Measurements from ENCODE around the gene RPS23. TPM values are rescaled to one million over a fixed set of nuclear protein-coding genes. Genes with fewer than 3 reads are reported as not detected.

The RPS23 gene
- total and polyA plus RNA-seq, 4 donors, result 1,344 to 3,154 (median 1,636) TPM

DNA sequence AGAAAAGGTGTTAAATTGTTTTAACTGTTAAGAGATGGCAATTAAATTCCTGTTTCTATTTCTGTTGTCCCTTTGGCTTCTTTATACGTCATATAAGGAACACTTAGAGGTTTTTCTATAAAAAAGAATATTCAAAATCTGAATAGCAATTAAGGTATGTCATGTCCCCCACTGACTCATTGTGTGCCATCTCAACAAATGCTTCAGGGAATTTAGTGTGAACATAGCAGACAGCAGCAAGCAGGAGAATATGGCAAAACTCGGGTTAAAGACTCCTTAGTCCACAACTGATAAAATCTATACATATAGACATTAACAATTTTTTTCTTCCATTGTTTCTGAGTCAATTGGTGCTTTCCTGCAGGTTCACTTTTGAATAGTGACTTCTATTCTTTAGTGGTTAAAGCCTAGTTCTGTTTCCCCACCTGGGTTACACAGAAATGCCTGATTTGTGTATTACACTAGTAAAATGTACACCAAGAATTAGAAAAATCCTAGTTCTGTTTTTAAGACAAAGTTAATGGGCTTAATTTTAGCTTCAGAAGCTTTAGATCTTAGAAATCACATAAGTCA lies 17.9 kb upstream of the RPS23 start:
- no peaks in the 10 kb centered on the region for H3K9me3 ChIP-seq (ENCODE audit: control insufficient read depth, insufficient read depth, low read length)
- WGBS (ENCODE audit: insufficient coverage), result no CpG with 5 or more reads among the region's 2 CpGs
- no peak overlapping the region for H3K4me3 ChIP-seq (ENCODE audit: low read depth, low read length)
- no peak for DNase-seq (ENCODE audit: low read depth in 4 of 6, low spot score in 6 of 6)
- no peak overlapping the region for H3K27ac ChIP-seq (ENCODE audit: low read depth, low read length)
- H3K27me3 ChIP-seq (ENCODE audit: control insufficient read depth, insufficient read depth, low read length), result no peaks in the 10 kb centered on the region
- H3K4me1 ChIP-seq (ENCODE audit: control insufficient read depth, insufficient read depth, low read length), result peaks cover 3% of the 10 kb centered on the region
- H3K36me3 ChIP-seq (ENCODE audit: control insufficient read depth, insufficient read depth, low read length), result no peaks in the 10 kb centered on the region

DNA sequence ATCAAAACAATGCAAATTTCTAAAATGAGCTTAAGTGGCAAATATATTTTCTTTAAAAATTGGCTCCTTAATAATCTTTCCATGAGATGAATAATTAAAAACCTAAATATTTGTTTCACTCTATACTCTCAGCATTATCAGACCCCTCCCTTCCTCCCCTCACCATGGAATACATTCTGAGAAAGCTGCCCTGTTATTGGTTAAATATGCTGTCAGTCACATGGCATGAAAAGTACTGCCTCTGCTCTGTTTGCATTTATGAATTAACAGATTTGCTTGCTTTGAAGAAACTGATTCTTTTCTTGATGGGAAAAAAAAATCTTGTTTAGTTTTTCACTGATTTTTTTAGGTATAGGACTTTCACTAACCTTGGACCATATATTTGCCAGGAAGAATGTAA lies 17.0 kb upstream of the RPS23 start:
- Histone ChIP-seq H3K4me1 (ENCODE audit: control insufficient read depth, insufficient read depth, low read length) (peaks cover 3% of the 10 kb centered on the region), H3K36me3 (ENCODE audit: control insufficient read depth, insufficient read depth, low read length) (no peaks in the 10 kb centered on the region), H3K27me3 (ENCODE audit: control insufficient read depth, insufficient read depth, low read length) (no peaks in the 10 kb centered on the region), H3K9me3 (ENCODE audit: control insufficient read depth, insufficient read depth, low read length) (no peaks in the 10 kb centered on the region), H3K4me3 (ENCODE audit: low read depth, low read length) (no peak overlapping the region), H3K27ac (ENCODE audit: low read depth, low read length) (no peak overlapping the region)
- peak in 2 of 6 donors; percentile 35 to 47 for DNase-seq (ENCODE audit: low read depth in 4 of 6, low spot score in 6 of 6)

DNA sequence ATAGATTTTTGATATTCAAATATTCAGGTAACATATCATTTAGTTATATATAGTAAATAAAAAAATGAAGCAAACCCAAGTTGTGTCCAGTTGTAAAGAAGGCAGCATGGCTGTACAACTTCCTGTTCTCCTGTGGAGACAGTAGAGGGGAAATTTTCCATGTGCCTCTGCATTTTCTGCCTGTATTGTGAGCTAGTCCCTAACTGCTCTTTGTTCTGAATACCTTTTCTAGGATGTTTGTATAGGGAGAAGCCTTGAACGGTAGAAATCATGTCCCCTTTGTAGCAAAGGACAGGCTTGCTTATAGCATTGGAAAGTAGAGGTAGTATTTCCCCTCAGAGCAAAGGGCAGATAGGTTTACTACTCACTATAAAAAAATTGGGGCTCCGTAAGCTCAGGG lies 13.3 kb upstream of the RPS23 start:
- Histone ChIP-seq H3K4me1 (ENCODE audit: control insufficient read depth, insufficient read depth, low read length) (peaks cover 3% of the 10 kb centered on the region), H3K9me3 (ENCODE audit: control insufficient read depth, insufficient read depth, low read length) (no peaks in the 10 kb centered on the region), H3K27ac (ENCODE audit: low read depth, low read length) (no peak overlapping the region), H3K27me3 (ENCODE audit: control insufficient read depth, insufficient read depth, low read length) (no peaks in the 10 kb centered on the region), H3K36me3 (ENCODE audit: control insufficient read depth, insufficient read depth, low read length) (no peaks in the 10 kb centered on the region), H3K4me3 (ENCODE audit: low read depth, low read length) (no peak overlapping the region)
- WGBS (ENCODE audit: insufficient coverage), result 100% methylated on average over 1 of the region's 2 CpGs
- DNase-seq (ENCODE audit: low read depth in 4 of 6, low spot score in 6 of 6), result no peak

DNA sequence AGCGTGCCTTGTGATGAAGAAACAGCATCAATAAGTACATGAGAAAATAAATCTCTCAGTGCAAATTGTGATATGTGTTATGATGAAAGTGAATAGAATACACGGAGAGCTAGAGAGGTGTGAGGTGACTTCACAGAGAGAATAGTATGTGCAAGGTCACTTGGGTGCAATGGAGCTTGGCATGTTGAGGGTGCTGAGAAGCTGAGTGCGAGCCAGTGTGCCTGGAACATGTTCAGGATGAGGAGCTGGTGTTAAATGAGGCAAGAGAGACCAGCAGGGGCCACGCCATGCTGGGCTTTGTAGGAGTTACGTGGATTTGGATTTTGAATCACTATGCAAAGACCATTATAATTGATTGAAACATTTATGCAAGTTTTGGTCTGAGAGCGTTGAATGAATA lies 12.8 kb upstream of the RPS23 start:
- Histone ChIP-seq H3K27ac (ENCODE audit: low read depth, low read length) (no peak overlapping the region), H3K9me3 (ENCODE audit: control insufficient read depth, insufficient read depth, low read length) (no peaks in the 10 kb centered on the region), H3K4me1 (ENCODE audit: control insufficient read depth, insufficient read depth, low read length) (peaks cover 3% of the 10 kb centered on the region), H3K4me3 (ENCODE audit: low read depth, low read length) (no peak overlapping the region), H3K27me3 (ENCODE audit: control insufficient read depth, insufficient read depth, low read length) (no peaks in the 10 kb centered on the region), H3K36me3 (ENCODE audit: control insufficient read depth, insufficient read depth, low read length) (no peaks in the 10 kb centered on the region)
- WGBS (ENCODE audit: insufficient coverage), result 67% methylated on average over 1 of the region's 6 CpGs
- no peak for DNase-seq (ENCODE audit: low read depth in 4 of 6, low spot score in 6 of 6)

DNA sequence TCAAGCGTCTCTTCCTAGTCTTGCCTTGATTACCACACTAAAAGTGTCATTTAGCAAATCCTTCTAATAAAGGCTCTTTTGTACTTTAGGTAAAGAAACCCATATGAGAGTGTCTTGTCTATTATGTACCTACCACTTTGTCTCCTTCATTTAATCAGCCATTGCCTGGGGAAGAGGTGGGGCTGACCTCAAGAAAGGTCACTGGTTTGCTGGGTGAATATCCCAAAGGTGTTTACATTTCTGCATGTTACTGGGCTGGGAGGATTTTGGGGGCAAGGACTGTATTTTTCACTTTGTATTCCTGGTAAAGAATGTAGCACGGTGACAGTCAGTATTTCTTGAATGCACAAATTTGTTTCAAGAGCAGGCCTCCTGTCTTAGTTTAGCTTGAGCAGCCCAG lies 11.9 kb upstream of the RPS23 start:
- DNase-seq (ENCODE audit: low read depth in 4 of 6, low spot score in 6 of 6), result no peak
- no peak overlapping the region for H3K27ac ChIP-seq (ENCODE audit: low read depth, low read length)

DNA sequence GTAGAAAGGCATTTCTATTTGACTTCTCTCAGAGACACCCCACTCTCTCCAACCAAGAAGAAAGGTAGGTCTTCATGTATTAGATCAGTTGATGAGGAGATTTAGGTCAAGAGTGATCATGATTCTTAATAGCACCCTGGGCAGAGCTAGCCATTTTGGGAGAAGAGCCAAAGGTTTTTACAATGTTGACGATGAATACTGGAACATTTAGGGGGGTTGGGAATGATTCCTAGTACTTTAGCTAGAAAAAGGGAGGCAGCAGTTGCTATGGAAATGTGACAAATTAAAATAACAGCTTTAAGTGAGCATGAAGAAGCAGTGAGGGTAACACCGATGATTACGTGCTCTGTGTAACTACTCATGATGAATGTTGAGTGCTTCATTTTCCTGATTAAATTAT lies 9.5 kb upstream of the RPS23 start:
- Histone ChIP-seq H3K36me3 (ENCODE audit: control insufficient read depth, insufficient read depth, low read length) (no peaks in the 10 kb centered on the region), H3K4me3 (ENCODE audit: low read depth, low read length) (no peak overlapping the region), H3K4me1 (ENCODE audit: control insufficient read depth, insufficient read depth, low read length) (no peaks in the 10 kb centered on the region), H3K27me3 (ENCODE audit: control insufficient read depth, insufficient read depth, low read length) (no peaks in the 10 kb centered on the region), H3K27ac (ENCODE audit: low read depth, low read length) (no peak overlapping the region), H3K9me3 (ENCODE audit: control insufficient read depth, insufficient read depth, low read length) (no peaks in the 10 kb centered on the region)
- 20% methylated on average over 1 of the region's 3 CpGs for WGBS (ENCODE audit: insufficient coverage)
- peak in 2 of 6 donors; percentile 23 to 26 for DNase-seq (ENCODE audit: low read depth in 4 of 6, low spot score in 6 of 6)

More for the DNA sequence above, 11.9 kb upstream of the RPS23 start:
- 57% methylated on average over 1 of the region's 2 CpGs for WGBS (ENCODE audit: insufficient coverage)
- no peaks in the 10 kb centered on the region for H3K36me3 ChIP-seq (ENCODE audit: control insufficient read depth, insufficient read depth, low read length)
- H3K9me3 ChIP-seq (ENCODE audit: control insufficient read depth, insufficient read depth, low read length), result no peaks in the 10 kb centered on the region
- H3K27me3 ChIP-seq (ENCODE audit: control insufficient read depth, insufficient read depth, low read length), result no peaks in the 10 kb centered on the region
- peaks cover 3% of the 10 kb centered on the region for H3K4me1 ChIP-seq (ENCODE audit: control insufficient read depth, insufficient read depth, low read length)
- H3K4me3 ChIP-seq (ENCODE audit: low read depth, low read length), result no peak overlapping the region

DNA sequence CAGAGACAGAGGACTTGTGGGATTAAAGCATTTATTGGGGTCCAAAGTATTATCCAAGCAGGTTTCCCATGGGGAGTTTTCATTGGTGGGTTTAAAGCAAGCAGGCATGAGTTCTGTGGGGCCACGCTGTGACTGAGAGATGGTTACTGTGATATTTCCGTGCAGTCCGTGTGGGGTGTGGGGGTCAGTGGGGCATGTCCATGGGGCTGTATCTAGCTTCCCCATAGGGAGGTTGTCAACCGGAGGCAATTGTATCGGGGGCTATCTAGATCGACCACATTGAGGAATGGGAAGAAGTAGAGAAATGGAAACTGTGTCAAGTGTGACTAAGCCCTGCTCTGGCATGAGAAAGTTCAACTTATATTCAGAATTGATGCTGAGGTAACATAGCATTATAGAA lies 7.1 kb upstream of the RPS23 start:
- WGBS (ENCODE audit: insufficient coverage), result 97% methylated on average over 5 of the region's 6 CpGs
- H3K4me1 ChIP-seq (ENCODE audit: control insufficient read depth, insufficient read depth, low read length), result no peaks in the 10 kb centered on the region
- no peaks in the 10 kb centered on the region for H3K9me3 ChIP-seq (ENCODE audit: control insufficient read depth, insufficient read depth, low read length)
- H3K27ac ChIP-seq (ENCODE audit: low read depth, low read length), result no peak overlapping the region
- H3K4me3 ChIP-seq (ENCODE audit: low read depth, low read length), result no peak overlapping the region
- DNase-seq (ENCODE audit: low read depth in 4 of 6, low spot score in 6 of 6), result no peak
- H3K36me3 ChIP-seq (ENCODE audit: control insufficient read depth, insufficient read depth, low read length), result no peaks in the 10 kb centered on the region
- H3K27me3 ChIP-seq (ENCODE audit: control insufficient read depth, insufficient read depth, low read length), result no peaks in the 10 kb centered on the region

DNA sequence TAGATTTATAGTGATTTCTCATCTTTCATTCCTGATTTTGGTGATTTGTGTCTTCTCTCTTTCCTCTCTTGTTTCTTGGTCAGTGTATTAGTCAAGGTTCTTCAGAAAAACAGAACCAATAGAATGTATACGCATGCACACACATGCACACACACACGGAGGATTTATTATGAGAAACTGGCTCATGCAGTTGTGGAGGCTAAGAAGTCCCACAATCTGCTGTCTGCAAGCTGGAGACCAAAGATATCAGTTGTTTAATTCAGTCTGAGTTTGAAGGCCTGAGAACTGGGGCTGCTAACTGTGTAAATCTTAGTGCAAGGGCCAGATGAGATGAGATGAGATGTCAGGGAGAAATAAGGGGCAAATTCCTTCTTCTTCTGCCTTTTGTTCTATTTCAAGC lies 5.7 kb upstream of the RPS23 start:
- Histone ChIP-seq H3K4me1 (ENCODE audit: control insufficient read depth, insufficient read depth, low read length) (peaks cover 3% of the 10 kb centered on the region), H3K9me3 (ENCODE audit: control insufficient read depth, insufficient read depth, low read length) (no peaks in the 10 kb centered on the region), H3K27ac (ENCODE audit: low read depth, low read length) (no peak overlapping the region), H3K4me3 (ENCODE audit: low read depth, low read length) (no peak overlapping the region), H3K27me3 (ENCODE audit: control insufficient read depth, insufficient read depth, low read length) (no peaks in the 10 kb centered on the region), H3K36me3 (ENCODE audit: control insufficient read depth, insufficient read depth, low read length) (no peaks in the 10 kb centered on the region)
- WGBS (ENCODE audit: insufficient coverage), result no CpG with 5 or more reads among the region's 2 CpGs
- no peak for DNase-seq (ENCODE audit: low read depth in 4 of 6, low spot score in 6 of 6)

DNA sequence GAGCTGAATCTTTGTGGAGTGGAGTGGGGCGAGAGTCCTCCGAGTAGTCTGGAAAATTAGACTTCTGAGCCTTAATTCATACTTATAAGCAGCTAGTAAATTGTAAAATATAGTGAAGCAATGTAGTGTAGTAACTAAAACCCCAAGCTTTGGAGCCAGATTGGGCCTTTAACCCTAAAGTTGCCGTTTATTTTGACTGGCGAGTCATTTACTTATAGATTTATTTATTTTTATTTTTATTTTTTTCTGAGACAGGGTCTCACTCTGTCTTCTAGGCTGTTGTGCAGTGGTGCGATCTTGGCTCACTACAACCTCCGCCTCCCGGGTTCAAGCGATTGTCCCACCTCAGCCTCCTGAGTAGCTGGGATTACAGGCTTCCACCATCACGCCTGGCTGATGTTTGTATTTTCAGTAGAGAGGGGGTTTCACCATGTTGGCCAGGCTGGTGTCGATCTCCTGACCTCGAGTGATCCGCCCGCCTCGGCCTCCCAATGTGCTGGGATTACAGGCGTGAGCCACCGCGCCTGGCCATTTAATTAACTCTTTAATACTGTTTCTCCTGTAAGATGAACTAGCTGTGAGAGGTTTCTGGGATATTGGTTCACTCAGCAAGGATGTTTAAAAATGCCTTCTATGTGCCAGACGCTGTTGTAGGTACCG lies 687 bp upstream of the RPS23 start:
- H3K27me3 ChIP-seq (ENCODE audit: control insufficient read depth, insufficient read depth, low read length), result no peaks in the 10 kb centered on the region
- H3K4me1 ChIP-seq (ENCODE audit: control insufficient read depth, insufficient read depth, low read length), result peaks cover 11% of the 10 kb centered on the region
- WGBS (ENCODE audit: insufficient coverage), result 95% methylated on average over 4 of the region's 19 CpGs
- peak overlapping the region; percentile 86 for H3K27ac ChIP-seq (ENCODE audit: low read depth, low read length)
- peak overlapping the region; percentile 92 for H3K4me3 ChIP-seq (ENCODE audit: low read depth, low read length)
- peaks cover 18% of the 10 kb centered on the region for H3K36me3 ChIP-seq (ENCODE audit: control insufficient read depth, insufficient read depth, low read length)
- H3K9me3 ChIP-seq (ENCODE audit: control insufficient read depth, insufficient read depth, low read length), result no peaks in the 10 kb centered on the region
- no peak for DNase-seq (ENCODE audit: low read depth in 4 of 6, low spot score in 6 of 6)

DNA sequence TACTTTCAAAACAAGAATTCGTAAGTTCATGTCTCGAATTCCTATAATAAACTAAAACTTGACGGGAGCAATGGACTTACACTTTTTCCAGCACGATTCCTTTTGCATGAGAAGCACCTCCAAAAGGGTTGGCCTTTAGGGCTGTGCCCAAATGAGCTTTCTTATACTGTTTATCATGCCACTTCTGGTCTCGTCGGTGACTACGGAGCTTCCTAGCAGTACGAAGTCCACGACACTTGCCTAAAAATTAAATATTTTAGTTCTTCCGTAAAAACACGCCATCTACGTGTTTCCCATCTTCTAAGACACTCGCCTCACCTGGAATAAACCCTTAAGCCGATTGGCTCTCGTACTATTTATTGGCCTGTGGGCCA lies 554 bp downstream of the RPS23 start:
- 3% methylated on average over 15 of the region's 15 CpGs for WGBS (ENCODE audit: insufficient coverage)
- Histone ChIP-seq H3K27ac (ENCODE audit: low read depth, low read length) (peak overlapping the region; percentile 86), H3K9me3 (ENCODE audit: control insufficient read depth, insufficient read depth, low read length) (no peaks in the 10 kb centered on the region), H3K36me3 (ENCODE audit: control insufficient read depth, insufficient read depth, low read length) (peaks cover 22% of the 10 kb centered on the region), H3K27me3 (ENCODE audit: control insufficient read depth, insufficient read depth, low read length) (no peaks in the 10 kb centered on the region), H3K4me1 (ENCODE audit: control insufficient read depth, insufficient read depth, low read length) (peaks cover 11% of the 10 kb centered on the region), H3K4me3 (ENCODE audit: low read depth, low read length) (peak overlapping the region; percentile 92)
- DNase-seq (ENCODE audit: low read depth in 4 of 6, low spot score in 6 of 6), result no peak

Data from spinal cord (tissue), 10 donors.